Kasumi-1 (cell line): Measurements from ENCODE around the gene PRR5L.

ENCODE experiments used
- DNase-seq, 2 experiments: peaks; one replicate each; lab custom pipeline; 2025; lab: John Stamatoyannopoulos, UW

The PRR5L gene

DNA sequence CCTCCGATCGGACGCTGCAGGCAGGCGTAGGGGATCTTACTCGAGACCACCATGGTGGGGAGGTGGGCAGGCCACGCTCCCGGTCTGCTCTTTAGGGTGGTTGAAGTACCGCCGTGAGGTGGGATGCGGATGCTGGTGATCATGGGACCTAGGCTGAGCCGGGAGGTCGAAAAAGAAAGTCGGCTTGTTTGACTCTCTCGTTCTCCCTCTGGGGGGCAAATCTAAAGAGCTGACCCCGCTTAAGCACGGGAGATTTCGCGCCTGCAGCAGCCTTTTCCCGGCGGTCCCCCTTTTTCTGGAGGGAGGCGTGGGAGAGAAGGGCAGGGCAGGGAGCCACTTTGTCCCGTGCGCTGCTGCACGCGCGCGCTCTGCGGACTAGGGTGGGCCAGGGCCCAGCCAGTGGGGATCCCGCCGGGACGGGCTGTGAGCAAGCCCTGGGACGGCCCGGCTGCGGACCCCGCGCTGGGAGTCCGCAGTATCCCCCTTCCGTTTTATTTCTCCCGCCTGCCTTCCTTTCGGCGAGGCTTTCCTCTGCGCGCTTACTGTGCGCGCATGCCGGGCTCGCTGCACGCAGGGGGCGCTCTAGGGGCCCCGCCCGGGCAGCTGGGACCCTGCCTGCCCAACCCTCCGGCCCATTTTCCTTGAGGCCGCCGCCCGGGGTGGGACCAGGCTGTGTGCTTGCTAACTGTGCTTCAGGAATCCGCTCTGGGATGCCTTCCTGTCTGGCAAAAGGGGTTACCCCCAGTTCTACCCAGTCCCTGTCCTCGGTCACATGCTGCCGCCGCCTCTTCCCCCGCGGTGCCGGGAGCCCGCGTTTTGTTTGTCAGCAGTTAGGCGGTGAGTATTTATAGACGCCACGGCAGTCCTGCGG is 81.0 kb downstream of the PRR5L start:
- peak; percentile 52 to 63 for DNase-seq

- peak; percentile 9 to 12 for DNase-seq
Observed at GRCh38 chr11:36377759-36378564, 81.9 kb downstream of the PRR5L start.

DNA sequence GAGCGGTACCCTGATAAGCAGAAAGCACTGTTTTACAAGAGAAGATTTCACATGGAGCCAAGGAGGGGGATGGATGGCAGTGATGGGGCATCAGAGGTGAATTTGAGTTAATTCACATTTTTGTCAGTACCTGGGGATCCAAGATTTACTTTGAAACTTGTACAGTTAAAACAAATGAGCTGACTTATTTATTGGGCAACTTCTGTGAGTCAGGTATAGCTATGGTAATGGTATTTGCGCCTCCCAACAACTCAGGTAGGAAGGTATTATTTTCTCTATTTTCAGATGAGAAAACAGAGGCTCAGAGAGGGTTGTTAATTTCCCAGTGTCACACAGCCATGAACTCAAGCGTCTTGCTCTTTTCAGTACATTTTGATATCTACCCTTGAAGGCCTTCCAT is 83.6 kb downstream of the PRR5L start:
- DNase-seq: no peak

- no peak for DNase-seq
Observed at GRCh38 chr11:36380296-36381014, 84.4 kb downstream of the PRR5L start.

DNA sequence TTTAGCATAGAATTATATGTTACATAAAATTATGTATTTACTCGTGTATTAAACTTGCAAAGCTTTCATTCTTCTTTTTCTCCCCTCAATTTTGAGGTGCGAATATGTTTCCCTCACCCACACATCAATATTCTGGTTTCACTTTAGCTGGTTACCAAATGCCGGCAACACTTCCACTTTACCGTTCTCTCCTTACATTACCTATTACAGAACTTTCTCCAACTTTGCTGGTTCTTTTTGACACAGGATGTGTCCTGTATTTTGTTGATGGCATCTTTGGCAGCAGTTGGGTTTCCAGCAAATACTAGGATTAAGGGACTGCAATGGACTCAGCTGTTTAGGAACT is 84.9 kb downstream of the PRR5L start:
- DNase-seq: no peak

DNA sequence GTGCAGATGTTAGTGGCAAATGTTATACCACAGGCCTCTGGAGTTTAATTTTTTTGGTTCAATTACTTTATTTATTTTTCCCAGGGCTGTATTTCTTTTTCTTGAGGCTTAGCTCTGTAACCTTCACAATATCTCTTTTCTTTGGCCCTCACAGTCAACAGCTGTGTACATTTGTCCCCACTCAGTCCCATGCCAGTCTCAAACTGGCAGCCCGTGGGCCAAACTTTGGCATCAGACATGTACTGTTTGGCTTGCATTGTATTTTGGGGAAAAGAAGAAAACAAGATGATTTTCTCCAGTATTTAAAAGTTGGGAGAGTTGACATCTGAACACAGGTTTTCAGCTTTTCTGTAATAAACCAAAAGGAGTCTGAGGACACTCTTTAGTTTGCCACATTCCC is 87.1 kb downstream of the PRR5L start:
- DNase-seq: no peak

GRCh38 chr11:36385121-36385970 is 89.3 kb downstream of the PRR5L start:
- DNase-seq: no peak

DNA sequence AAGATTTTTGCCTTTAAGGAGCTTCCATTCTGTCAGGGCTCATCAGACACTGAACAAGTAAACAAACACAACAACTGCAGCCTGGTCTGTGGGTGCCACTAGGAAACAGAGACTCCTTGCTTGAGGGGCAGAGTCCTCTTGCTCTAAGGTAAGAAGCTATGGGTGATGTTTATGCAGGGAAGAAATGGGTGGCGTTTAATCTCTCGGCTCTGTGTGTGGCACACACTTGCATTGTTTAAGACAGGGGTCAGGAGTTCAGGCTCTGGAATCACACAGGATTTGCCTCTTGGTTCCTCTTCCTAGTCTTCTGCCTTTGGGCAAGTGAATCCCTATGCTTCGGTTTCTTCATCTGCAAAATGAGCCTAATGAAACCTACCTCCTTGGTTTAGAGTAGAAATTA is 90.3 kb downstream of the PRR5L start:
- no peak for DNase-seq

- no peak for DNase-seq
Observed at GRCh38 chr11:36388071-36388470, 92.0 kb downstream of the PRR5L start.

GRCh38 chr11:36388951-36389350 is 92.9 kb downstream of the PRR5L start:
- DNase-seq: no peak

DNA sequence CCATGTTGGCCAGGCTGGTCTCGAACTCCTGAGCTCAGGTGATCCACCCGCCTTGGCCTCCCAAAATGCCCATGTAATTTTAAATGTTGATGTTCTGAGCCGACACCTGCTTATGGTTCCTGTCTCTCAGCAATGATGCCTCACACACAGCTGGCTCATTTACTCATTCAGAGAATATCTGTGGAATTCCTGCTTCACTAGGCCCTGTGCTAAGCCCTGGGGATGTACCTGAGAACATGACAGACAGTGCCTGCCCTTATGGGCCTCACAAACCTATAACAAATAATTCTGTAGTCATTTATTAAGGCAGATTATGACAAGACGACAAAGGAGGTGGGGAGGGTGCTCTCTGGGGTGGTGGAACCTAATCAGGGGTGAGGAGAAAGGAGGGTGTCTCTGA is 93.7 kb downstream of the PRR5L start:
- DNase-seq: no peak

- DNase-seq: peak; percentile 86 to 88
Observed at GRCh38 chr11:36390963-36391471, 94.9 kb downstream of the PRR5L start.

GRCh38 chr11:36392196-36392595 is 96.1 kb downstream of the PRR5L start:
- peak in 1 of 2 experiments; percentile 19 for DNase-seq

DNA sequence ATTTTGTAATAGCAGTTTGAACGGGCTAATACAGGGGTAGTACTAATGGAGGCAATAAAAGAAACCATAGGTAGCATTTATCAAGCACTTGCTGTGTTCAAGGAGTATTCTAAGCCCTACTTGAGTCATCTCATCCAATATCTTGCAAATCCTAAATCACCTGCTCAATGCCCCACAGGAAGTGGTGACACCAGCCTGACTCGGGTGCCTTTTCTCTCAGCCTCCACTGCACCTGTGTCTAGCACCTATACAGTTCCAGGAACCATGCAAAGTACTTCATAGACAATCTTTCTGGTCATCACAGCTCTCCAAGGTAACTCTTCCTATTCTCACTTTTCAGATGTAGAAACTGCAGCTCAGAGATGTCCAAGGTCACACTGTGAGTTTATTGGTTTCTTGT is 98.0 kb downstream of the PRR5L start:
- DNase-seq: no peak

- no peak for DNase-seq
Observed at GRCh38 chr11:36394926-36395325, 98.8 kb downstream of the PRR5L start.

GRCh38 chr11:36395978-36396736 is 100.1 kb downstream of the PRR5L start:
- DNase-seq: no peak

GRCh38 chr11:36398231-36398953 is 102.3 kb downstream of the PRR5L start:
- DNase-seq: no peak

DNA sequence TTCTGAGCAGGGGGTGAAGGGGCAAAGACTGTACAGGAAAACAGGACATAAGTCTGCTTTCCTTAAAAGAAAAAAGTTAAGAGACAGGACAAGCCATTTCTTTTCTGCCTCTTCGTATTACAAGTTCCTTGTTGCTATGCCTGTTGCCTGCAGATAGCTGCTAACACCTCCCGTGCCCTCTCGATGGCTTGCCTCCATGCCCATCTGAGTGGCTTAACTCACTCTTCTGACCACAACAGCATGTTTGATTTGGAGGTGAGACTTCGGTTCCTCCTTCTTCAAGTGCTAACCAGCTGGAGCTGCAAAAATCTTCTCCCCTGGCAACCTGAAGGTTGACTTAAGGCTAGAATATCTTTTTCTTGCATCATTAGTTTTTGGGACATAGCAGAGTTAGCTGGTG is 103.1 kb downstream of the PRR5L start:
- no peak for DNase-seq

DNA sequence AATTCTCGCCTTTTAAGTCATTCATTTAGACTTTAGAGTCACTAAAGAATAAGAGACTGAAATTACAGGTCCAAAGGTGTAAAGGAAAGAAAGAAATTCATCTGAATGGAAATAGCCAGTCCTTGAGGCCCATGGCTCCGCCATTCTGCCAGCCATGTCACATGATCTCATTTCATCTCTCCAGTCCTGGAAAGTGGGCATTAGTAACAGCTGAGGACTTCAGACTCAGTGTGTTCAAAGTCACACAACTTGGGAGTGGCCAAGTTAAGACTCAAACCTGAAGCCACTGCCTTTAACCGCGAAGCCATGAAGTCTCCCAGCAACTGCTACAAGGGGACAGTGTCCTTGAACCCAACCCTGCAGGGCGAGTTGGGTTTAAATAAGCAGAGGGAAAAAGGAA is 103.7 kb downstream of the PRR5L start:
- DNase-seq: no peak
